Activated CD8-positive, alpha-beta memory T cell treated with anti-CD3 and anti-CD28 coated beads, Interleukin-2, amount 50 U/mL, for 48 hours (primary cell): Measurements from ENCODE around the gene AP1M2.
A peak's percentile ranks its signal among the peaks of the same experiment; 100 is the strongest.
"Not testable (repeated sequence)": the region's sequence is repeated elsewhere in the genome, so short reads cannot be mapped to it uniquely, and the experiment has no call there.

ENCODE experiments used
- DNase-seq: peaks from one replicate; pipeline ENCODE4 v3.0.0-alpha.2; 2020

Gene AP1M2

GRCh38 chr19:10560154-10560553 lies 27.0 kb downstream of the AP1M2 start:
- no peak for DNase-seq

- DNase-seq: no peak
These were observed 29.4 kb downstream of the AP1M2 start for GRCh38 chr19:10557603-10558197.

GRCh38 chr19:10555610-10555973 lies 31.5 kb downstream of the AP1M2 start:
- no peak for DNase-seq

- no peak for DNase-seq
These were observed 32.1 kb downstream of the AP1M2 start for GRCh38 chr19:10554760-10555609.

GRCh38 chr19:10553943-10554381 lies 33.1 kb downstream of the AP1M2 start:
- DNase-seq: peak; percentile 79

GRCh38 chr19:10553087-10553667 lies 33.9 kb downstream of the AP1M2 start:
- no peak for DNase-seq

- peak; percentile 73 for DNase-seq
These were observed 34.5 kb downstream of the AP1M2 start for GRCh38 chr19:10552510-10553053.

- no peak for DNase-seq
These were observed 35.3 kb downstream of the AP1M2 start for GRCh38 chr19:10551698-10552301.

GRCh38 chr19:10551006-10551405 lies 36.1 kb downstream of the AP1M2 start:
- DNase-seq: not testable (repeated sequence)

GRCh38 chr19:10550336-10550735 lies 36.8 kb downstream of the AP1M2 start:
- DNase-seq: no peak

- no peak for DNase-seq
These were observed 37.4 kb downstream of the AP1M2 start for GRCh38 chr19:10549733-10550132.

GRCh38 chr19:10548746-10549276 lies 38.3 kb downstream of the AP1M2 start:
- no peak for DNase-seq

GRCh38 chr19:10546817-10547216 lies 40.3 kb downstream of the AP1M2 start:
- DNase-seq: no peak

- DNase-seq: no peak
These were observed 42.3 kb downstream of the AP1M2 start for GRCh38 chr19:10544753-10545251.

- DNase-seq: no peak
These were observed 42.8 kb downstream of the AP1M2 start for GRCh38 chr19:10544242-10544752.

- DNase-seq: peak; percentile 92
These were observed 43.5 kb downstream of the AP1M2 start, which contains the start of gene ATG4D for GRCh38 chr19:10543420-10544241. Gene ATG4D (plus strand): TSS chr19:10543904. CDS start chr19:10544091, 187 bp downstream.

GRCh38 chr19:10543059-10543419 lies 44.1 kb downstream of the AP1M2 start:
- DNase-seq: no peak

GRCh38 chr19:10539016-10539415 lies 48.1 kb downstream of the AP1M2 start:
- not testable (repeated sequence) for DNase-seq

GRCh38 chr19:10538204-10538983 lies 48.7 kb downstream of the AP1M2 start:
- DNase-seq: no peak

- no peak for DNase-seq
These were observed 49.4 kb downstream of the AP1M2 start for GRCh38 chr19:10537668-10538067.

- no peak for DNase-seq
These were observed 51.5 kb downstream of the AP1M2 start for GRCh38 chr19:10535613-10536012.
